ENCODE measurements around the gene ADARB2. TPM values are rescaled to one million over a fixed set of nuclear protein-coding genes. Genes with fewer than 3 reads are reported as not detected.

The ADARB2 gene
- polyA plus RNA-seq, 3 donors = not detected

DNA sequence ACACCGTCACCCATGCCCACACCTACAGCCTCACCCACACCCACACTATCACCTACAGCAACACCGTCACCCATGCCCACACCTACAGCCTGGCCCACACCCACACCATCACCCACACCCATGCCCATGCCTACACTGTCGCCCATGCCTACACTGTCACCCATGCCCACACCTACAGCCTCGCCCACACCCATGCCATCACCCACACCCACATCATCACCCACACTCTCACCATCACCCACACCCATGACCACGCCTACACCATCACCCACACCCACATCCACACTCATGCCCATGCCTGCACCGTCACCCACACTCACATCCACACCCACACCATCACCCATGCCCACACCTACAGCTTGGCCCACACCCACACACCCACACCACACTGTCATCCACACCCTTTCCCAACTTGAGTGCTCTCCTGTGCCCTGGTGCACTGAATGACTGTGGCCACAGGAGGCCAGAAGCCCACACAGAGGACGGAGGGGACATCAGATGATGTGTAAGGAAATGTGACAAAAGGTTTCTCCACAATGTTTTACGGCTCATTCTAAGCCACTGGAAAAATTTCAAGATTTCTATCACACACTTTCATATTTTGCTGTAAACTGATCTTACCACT is 527.9 kb downstream of the ADARB2 start:
- Mint-ChIP-seq H3K27ac (no peak overlapping the region), H3K4me3 (no peak overlapping the region), H3K36me3 (no peaks in the 10 kb centered on the region), H3K9me3 (peaks cover 0 to 3% (median 0%) of the 10 kb centered on the region in 7 donors), H3K4me1 (no peaks in the 10 kb centered on the region), H3K27me3 (ENCODE audit: low read depth in 3 of 3) (peaks cover 0 to 5% (median 1%) of the 10 kb centered on the region in 3 donors)
- no peaks in the 10 kb centered on the region for H3K27me3 ChIP-seq (ENCODE audit: control insufficient read depth in 2 of 2, insufficient read depth in 2 of 2, low read length in 2 of 2)
- no peaks in the 10 kb centered on the region for H3K79me2 ChIP-seq (ENCODE audit: insufficient read depth, low read length)
- no peak for DNase-seq
- no peak overlapping the region for H3K4me2 ChIP-seq (replicated peaks; ENCODE audit: extremely low read depth, low read length, poor library complexity, severe bottlenecking)
- TF ChIP-seq, protein P1, sequence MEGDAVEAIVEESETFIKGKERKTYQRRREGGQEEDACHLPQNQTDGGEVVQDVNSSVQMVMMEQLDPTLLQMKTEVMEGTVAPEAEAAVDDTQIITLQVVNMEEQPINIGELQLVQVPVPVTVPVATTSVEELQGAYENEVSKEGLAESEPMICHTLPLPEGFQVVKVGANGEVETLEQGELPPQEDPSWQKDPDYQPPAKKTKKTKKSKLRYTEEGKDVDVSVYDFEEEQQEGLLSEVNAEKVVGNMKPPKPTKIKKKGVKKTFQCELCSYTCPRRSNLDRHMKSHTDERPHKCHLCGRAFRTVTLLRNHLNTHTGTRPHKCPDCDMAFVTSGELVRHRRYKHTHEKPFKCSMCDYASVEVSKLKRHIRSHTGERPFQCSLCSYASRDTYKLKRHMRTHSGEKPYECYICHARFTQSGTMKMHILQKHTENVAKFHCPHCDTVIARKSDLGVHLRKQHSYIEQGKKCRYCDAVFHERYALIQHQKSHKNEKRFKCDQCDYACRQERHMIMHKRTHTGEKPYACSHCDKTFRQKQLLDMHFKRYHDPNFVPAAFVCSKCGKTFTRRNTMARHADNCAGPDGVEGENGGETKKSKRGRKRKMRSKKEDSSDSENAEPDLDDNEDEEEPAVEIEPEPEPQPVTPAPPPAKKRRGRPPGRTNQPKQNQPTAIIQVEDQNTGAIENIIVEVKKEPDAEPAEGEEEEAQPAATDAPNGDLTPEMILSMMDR (IDR thresholded peaks at IDR 0.05) = no peak
- no peaks in the 10 kb centered on the region for H3K9me3 ChIP-seq (replicated peaks in 1 of 2; ENCODE audit: control insufficient read depth in 1 of 2, insufficient read depth in 1 of 2, low read length in 2 of 2)
- no peak overlapping the region for H3K4me3 ChIP-seq (replicated peaks in 1 of 3; ENCODE audit: low read depth in 2 of 3, low read length in 3 of 3)
- H3K9ac ChIP-seq (ENCODE audit: insufficient read depth, low read length, poor library complexity, severe bottlenecking) = no peak overlapping the region
- WGBS (ENCODE audit: insufficient coverage) = 72% methylated on average over 5 of the region's 8 CpGs
- H3K27ac ChIP-seq (ENCODE audit: low read depth in 1 of 2, low read length in 2 of 2) = no peak overlapping the region
- intact Hi-C loops (cut with micrococcal nuclease) = no loop called here
- no peaks in the 10 kb centered on the region for H4K20me1 ChIP-seq (ENCODE audit: insufficient read depth, low read length)
- no peaks in the 10 kb centered on the region for H3K36me3 ChIP-seq (replicated peaks in 1 of 2; ENCODE audit: control insufficient read depth in 1 of 2, insufficient read depth in 2 of 2, low read length in 2 of 2)
- H2AFZ ChIP-seq (ENCODE audit: insufficient read depth, low read depth, low read length, poor library complexity, severe bottlenecking) = no peak overlapping the region
- no peaks in the 10 kb centered on the region for H3K4me1 ChIP-seq (ENCODE audit: control insufficient read depth in 1 of 2, insufficient read depth in 2 of 2, low read length in 2 of 2)

GRCh38 chr10:1208366-1209311 is 528.7 kb downstream of the ADARB2 start:
- no peaks in the 10 kb centered on the region for H3K27me3 ChIP-seq (ENCODE audit: control insufficient read depth in 2 of 2, insufficient read depth in 2 of 2, low read length in 2 of 2)
- Mint-ChIP-seq H3K4me3 (no peak overlapping the region), H3K27me3 (ENCODE audit: low read depth in 3 of 3) (peaks cover 0 to 5% (median 1%) of the 10 kb centered on the region in 3 donors), H3K27ac (no peak overlapping the region), H3K4me1 (no peaks in the 10 kb centered on the region), H3K9me3 (peaks cover 0 to 3% (median 0%) of the 10 kb centered on the region in 7 donors), H3K36me3 (no peaks in the 10 kb centered on the region)
- H3K4me2 ChIP-seq (replicated peaks; ENCODE audit: extremely low read depth, low read length, poor library complexity, severe bottlenecking) = no peak overlapping the region
- 88% methylated on average over 17 of the region's 20 CpGs for WGBS (ENCODE audit: insufficient coverage)
- no peak overlapping the region for H3K9ac ChIP-seq (ENCODE audit: insufficient read depth, low read length, poor library complexity, severe bottlenecking)
- no peaks in the 10 kb centered on the region for H3K36me3 ChIP-seq (replicated peaks in 1 of 2; ENCODE audit: control insufficient read depth in 1 of 2, insufficient read depth in 2 of 2, low read length in 2 of 2)
- H4K20me1 ChIP-seq (ENCODE audit: insufficient read depth, low read length) = no peaks in the 10 kb centered on the region
- H2AFZ ChIP-seq (ENCODE audit: insufficient read depth, low read depth, low read length, poor library complexity, severe bottlenecking) = no peak overlapping the region
- H3K4me3 ChIP-seq (replicated peaks in 1 of 3; ENCODE audit: low read depth in 2 of 3, low read length in 3 of 3) = no peak overlapping the region
- no peak overlapping the region for H3K27ac ChIP-seq (ENCODE audit: low read depth in 1 of 2, low read length in 2 of 2)
- DNase-seq = no peak
- intact Hi-C loops (cut with micrococcal nuclease) = no loop called here
- H3K4me1 ChIP-seq (ENCODE audit: control insufficient read depth in 1 of 2, insufficient read depth in 2 of 2, low read length in 2 of 2) = no peaks in the 10 kb centered on the region
- no peaks in the 10 kb centered on the region for H3K9me3 ChIP-seq (replicated peaks in 1 of 2; ENCODE audit: control insufficient read depth in 1 of 2, insufficient read depth in 1 of 2, low read length in 2 of 2)
- H3K79me2 ChIP-seq (ENCODE audit: insufficient read depth, low read length) = no peaks in the 10 kb centered on the region
- TF ChIP-seq, protein P1 (IDR thresholded peaks at IDR 0.05) = no peak
